ENCODE measurements around the gene PPP1R3F.

- TF ChIP-seq EZH2phosphoT487 (IDR thresholded peaks at IDR 0.05; ENCODE audit: low read length): no peak
- TF ChIP-seq CTCF (IDR thresholded peaks at IDR 0.05; ENCODE audit: low read length): no peak
Observed at GRCh38 chrX:49244207-49244606, 25.4 kb upstream of the PPP1R3F start.
